ENCODE data around the gene STAC. TPM values are rescaled to one million over a fixed set of nuclear protein-coding genes. Genes with fewer than 3 reads are reported as not detected.

STAC gene
- polyA plus RNA-seq, 4 donors: 0.52 to 1.1 TPM; not detected in 2

DNA sequence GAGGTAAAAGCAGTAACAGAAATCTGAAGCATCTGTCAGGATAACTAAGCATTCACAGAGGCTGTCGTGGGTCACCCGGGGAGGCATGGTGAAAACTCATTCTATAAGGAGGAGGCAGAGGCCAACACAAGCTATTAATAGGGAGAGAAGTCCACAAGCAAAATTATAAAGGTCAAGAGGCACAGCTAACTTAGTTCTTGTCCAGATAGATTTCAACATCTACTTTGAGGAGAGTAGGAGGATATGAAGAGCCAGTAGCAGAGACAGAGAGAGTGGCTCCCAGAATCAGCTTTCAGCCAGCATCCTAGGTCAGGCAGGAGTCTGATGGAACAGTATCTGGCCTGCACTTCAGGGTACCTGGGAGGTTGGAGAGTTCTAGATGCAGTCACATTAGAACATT lies 95.3 kb downstream of the STAC start:
- WGBS, 3 donors: 79 to 87% (median 86%) methylated on average over 2 of the region's 2 CpGs
- Histone ChIP-seq H3K36me3 (ENCODE audit: control insufficient read depth in 3 of 3, insufficient read depth in 2 of 3, low read depth in 1 of 3, low read length in 3 of 3) (no peaks in the 10 kb centered on the region), H3K9me3 (ENCODE audit: control insufficient read depth in 2 of 2, insufficient read depth in 1 of 2, low read depth in 1 of 2, low read length in 1 of 2) (no peaks in the 10 kb centered on the region), H3K4me1 (ENCODE audit: control insufficient read depth in 3 of 3, insufficient read depth in 2 of 3, low read depth in 1 of 3, low read length in 2 of 3) (no peaks in the 10 kb centered on the region), H3K27ac (ENCODE audit: low read depth in 1 of 3, low read length in 2 of 3) (no peak overlapping the region), H3K4me3 (ENCODE audit: low read depth in 1 of 3, low read length in 3 of 3) (no peak overlapping the region), H3K27me3 (ENCODE audit: control insufficient read depth in 3 of 3, insufficient read depth in 3 of 3, low read length in 3 of 3) (no peaks in the 10 kb centered on the region)
- DNase-seq: no peak
- FAIRE-seq: no peak

DNA sequence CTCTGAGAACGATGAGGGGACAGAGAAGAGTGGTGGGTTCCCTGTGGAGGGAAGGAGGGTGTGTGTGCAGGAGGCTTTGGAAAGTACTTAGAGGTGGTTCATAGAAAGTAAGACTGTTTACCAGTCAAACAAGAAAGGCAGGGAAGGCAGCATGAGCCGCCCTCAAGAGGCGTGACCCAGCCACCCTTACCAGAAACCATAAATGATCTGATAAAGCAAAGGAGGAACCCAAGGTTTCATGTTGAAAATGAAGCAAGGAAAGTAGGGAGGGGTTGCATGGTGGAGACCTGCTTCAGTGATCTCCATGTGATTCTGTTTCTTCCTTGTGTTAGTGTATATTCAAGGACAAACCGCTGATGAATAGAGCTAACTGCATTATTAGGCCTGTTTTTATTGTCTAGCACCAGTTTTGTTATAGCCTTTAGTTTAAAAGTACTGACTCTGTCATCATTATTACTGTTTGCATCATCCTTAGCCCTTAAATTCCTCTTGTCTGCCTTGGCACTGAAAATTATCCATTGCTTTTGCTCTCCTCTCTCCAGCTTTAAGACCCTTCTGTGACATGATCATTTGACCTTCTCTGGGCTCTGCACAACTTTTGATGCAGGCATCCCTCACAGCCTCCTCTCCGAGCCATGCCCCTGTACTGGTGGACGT lies 96.1 kb downstream of the STAC start:
- no peak overlapping the region for H3K27ac ChIP-seq (ENCODE audit: low read depth in 1 of 3, low read length in 2 of 3)
- no peaks in the 10 kb centered on the region for H3K27me3 ChIP-seq (ENCODE audit: control insufficient read depth in 3 of 3, insufficient read depth in 3 of 3, low read length in 3 of 3)
- H3K4me1 ChIP-seq (ENCODE audit: control insufficient read depth in 3 of 3, insufficient read depth in 2 of 3, low read depth in 1 of 3, low read length in 2 of 3): no peaks in the 10 kb centered on the region
- 48 to 57% (median 50%) methylated on average over 6 of the region's 6 CpGs for WGBS, 3 donors
- DNase-seq (no peak), FAIRE-seq (no peak)
- H3K36me3 ChIP-seq (ENCODE audit: control insufficient read depth in 3 of 3, insufficient read depth in 2 of 3, low read depth in 1 of 3, low read length in 3 of 3): no peaks in the 10 kb centered on the region
- no peak overlapping the region for H3K4me3 ChIP-seq (ENCODE audit: low read depth in 1 of 3, low read length in 3 of 3)
- no peaks in the 10 kb centered on the region for H3K9me3 ChIP-seq (ENCODE audit: control insufficient read depth in 2 of 2, insufficient read depth in 1 of 2, low read depth in 1 of 2, low read length in 1 of 2)

DNA sequence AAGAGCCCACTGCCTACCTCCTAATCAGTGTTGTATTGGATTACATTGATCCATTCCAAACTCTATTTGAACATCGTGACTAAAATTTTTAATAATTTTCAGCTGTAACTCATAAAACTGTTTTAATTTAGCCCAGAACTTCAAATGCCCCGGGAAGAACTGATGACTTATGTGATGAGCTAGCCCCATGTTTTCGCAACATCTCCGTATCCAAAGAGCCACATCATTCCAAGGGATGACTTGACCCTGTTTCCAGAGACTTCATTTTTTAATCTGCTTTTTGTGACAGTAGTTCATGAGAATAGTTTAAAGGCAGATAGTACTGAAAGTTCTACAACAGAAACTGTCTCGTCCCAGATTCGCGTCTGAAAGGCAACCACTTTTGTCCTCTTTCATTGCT lies 97.4 kb downstream of the STAC start:
- DNase-seq (no peak), FAIRE-seq (no peak)
- no peak overlapping the region for H3K27ac ChIP-seq (ENCODE audit: low read depth in 1 of 3, low read length in 2 of 3)
- H3K4me3 ChIP-seq (ENCODE audit: low read depth in 1 of 3, low read length in 3 of 3): no peak overlapping the region
- no peaks in the 10 kb centered on the region for H3K4me1 ChIP-seq (ENCODE audit: control insufficient read depth in 3 of 3, insufficient read depth in 2 of 3, low read depth in 1 of 3, low read length in 2 of 3)
- no peaks in the 10 kb centered on the region for H3K27me3 ChIP-seq (ENCODE audit: control insufficient read depth in 3 of 3, insufficient read depth in 3 of 3, low read length in 3 of 3)
- WGBS, 3 donors: 76 to 79% (median 77%) methylated on average over 7 of the region's 7 CpGs
- H3K9me3 ChIP-seq (ENCODE audit: control insufficient read depth in 2 of 2, insufficient read depth in 1 of 2, low read depth in 1 of 2, low read length in 1 of 2): no peaks in the 10 kb centered on the region
- no peaks in the 10 kb centered on the region for H3K36me3 ChIP-seq (ENCODE audit: control insufficient read depth in 3 of 3, insufficient read depth in 2 of 3, low read depth in 1 of 3, low read length in 3 of 3)

DNA sequence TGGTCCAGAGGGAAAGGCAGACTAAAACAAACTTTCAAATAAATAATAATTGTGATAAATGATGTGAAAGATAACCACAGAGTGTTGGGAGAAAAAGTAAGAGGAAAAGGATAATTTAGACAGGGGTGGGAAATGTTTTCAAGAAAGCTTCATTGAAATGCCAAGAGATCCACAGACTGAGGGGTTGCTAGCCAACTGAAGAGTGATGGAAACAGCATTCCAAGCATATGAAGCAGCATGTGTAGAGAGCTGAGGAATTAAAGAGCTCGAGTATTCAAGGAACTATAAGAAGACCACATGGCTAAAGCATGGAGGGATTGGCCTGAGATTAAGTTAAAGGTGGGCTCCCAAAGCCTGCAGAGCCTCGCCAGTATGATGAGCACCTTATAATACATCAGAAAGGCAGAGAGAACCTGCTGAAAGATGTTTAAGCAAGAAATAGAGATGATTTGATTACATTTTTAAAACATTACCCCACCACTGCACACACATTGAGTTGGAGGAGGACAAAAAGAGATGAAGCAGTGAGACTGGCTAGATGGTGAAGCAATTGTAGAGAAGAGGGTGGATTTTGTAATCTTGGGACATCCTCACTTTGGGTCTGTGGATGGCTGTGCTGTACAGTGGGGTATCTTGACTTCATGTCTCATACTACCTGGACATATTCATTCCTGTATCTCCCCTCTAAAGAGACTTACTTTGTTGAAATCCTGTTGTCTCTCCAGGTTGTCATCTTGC lies 100.8 kb downstream of the STAC start:
- no peak for FAIRE-seq
- WGBS, 3 donors: 32 to 40% (median 36%) methylated on average over 2 of the region's 2 CpGs
- Histone ChIP-seq H3K36me3 (ENCODE audit: control insufficient read depth in 3 of 3, insufficient read depth in 2 of 3, low read depth in 1 of 3, low read length in 3 of 3) (no peaks in the 10 kb centered on the region), H3K27me3 (ENCODE audit: control insufficient read depth in 3 of 3, insufficient read depth in 3 of 3, low read length in 3 of 3) (peaks cover 0 to 2% (median 0%) of the 10 kb centered on the region in 3 donors), H3K4me1 (ENCODE audit: control insufficient read depth in 3 of 3, insufficient read depth in 2 of 3, low read depth in 1 of 3, low read length in 2 of 3) (no peaks in the 10 kb centered on the region), H3K9me3 (ENCODE audit: control insufficient read depth in 2 of 2, insufficient read depth in 1 of 2, low read depth in 1 of 2, low read length in 1 of 2) (no peaks in the 10 kb centered on the region), H3K4me3 (ENCODE audit: low read depth in 1 of 3, low read length in 3 of 3) (no peak overlapping the region), H3K27ac (ENCODE audit: low read depth in 1 of 3, low read length in 2 of 3) (no peak overlapping the region)
- DNase-seq: no peak

DNA sequence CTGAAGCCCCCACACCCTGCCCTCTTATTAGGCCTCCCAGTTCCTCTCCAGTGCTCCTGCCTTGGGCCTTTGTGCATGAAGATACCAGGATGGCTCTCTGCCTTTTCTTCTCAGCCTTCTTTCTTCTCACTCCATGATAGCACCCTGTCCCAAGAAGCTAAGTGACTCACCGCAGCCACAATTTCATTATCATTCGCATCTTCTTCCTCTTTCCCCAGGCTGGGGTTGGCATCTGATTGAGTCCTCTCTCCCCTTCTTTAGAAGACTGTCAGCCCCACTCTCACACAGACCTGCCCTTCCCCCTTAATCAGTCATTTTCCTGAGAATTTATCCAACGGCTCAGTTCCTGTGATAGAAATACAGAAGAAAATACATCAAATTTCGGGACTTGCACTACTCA lies 102.0 kb downstream of the STAC start:
- Histone ChIP-seq H3K36me3 (ENCODE audit: control insufficient read depth in 3 of 3, insufficient read depth in 2 of 3, low read depth in 1 of 3, low read length in 3 of 3) (no peaks in the 10 kb centered on the region), H3K4me1 (ENCODE audit: control insufficient read depth in 3 of 3, insufficient read depth in 2 of 3, low read depth in 1 of 3, low read length in 2 of 3) (no peaks in the 10 kb centered on the region), H3K27ac (ENCODE audit: low read depth in 1 of 3, low read length in 2 of 3) (no peak overlapping the region), H3K9me3 (ENCODE audit: control insufficient read depth in 2 of 2, insufficient read depth in 1 of 2, low read depth in 1 of 2, low read length in 1 of 2) (no peaks in the 10 kb centered on the region), H3K4me3 (ENCODE audit: low read depth in 1 of 3, low read length in 3 of 3) (no peak overlapping the region), H3K27me3 (ENCODE audit: control insufficient read depth in 3 of 3, insufficient read depth in 3 of 3, low read length in 3 of 3) (peaks cover 0 to 2% (median 0%) of the 10 kb centered on the region in 3 donors)
- 71 to 81% (median 72%) methylated on average over 4 of the region's 4 CpGs for WGBS, 3 donors
- DNase-seq: no peak
- FAIRE-seq: no peak

DNA sequence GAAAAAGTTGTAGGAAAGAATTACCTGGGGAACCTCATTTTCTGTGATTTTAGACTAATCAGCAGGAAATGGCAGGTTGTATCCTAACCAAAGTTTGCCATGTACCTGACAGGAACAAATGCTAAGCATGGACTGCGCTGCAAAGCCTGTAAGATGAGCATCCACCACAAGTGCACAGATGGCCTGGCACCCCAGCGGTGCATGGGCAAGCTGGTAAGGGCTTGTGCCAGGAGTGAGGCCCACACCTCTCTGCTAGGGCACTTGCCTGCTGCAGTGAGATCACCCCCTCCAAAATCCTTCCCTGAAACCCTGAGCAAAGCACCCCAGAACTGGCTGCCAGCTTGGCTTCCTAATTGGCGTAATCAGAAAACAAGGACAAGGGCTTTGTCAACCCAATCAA lies 102.6 kb downstream of the STAC start:
- DNase-seq: no peak
- no peaks in the 10 kb centered on the region for H3K4me1 ChIP-seq (ENCODE audit: control insufficient read depth in 3 of 3, insufficient read depth in 2 of 3, low read depth in 1 of 3, low read length in 2 of 3)
- no peak for FAIRE-seq
- no peak overlapping the region for H3K4me3 ChIP-seq (ENCODE audit: low read depth in 1 of 3, low read length in 3 of 3)
- H3K27ac ChIP-seq (ENCODE audit: low read depth in 1 of 3, low read length in 2 of 3): no peak overlapping the region
- WGBS, 3 donors: 87 to 94% (median 91%) methylated on average over 3 of the region's 3 CpGs
- no peaks in the 10 kb centered on the region for H3K9me3 ChIP-seq (ENCODE audit: control insufficient read depth in 2 of 2, insufficient read depth in 1 of 2, low read depth in 1 of 2, low read length in 1 of 2)
- H3K27me3 ChIP-seq (ENCODE audit: control insufficient read depth in 3 of 3, insufficient read depth in 3 of 3, low read length in 3 of 3): peaks cover 0 to 2% (median 0%) of the 10 kb centered on the region in 3 donors
- H3K36me3 ChIP-seq (ENCODE audit: control insufficient read depth in 3 of 3, insufficient read depth in 2 of 3, low read depth in 1 of 3, low read length in 3 of 3): no peaks in the 10 kb centered on the region

DNA sequence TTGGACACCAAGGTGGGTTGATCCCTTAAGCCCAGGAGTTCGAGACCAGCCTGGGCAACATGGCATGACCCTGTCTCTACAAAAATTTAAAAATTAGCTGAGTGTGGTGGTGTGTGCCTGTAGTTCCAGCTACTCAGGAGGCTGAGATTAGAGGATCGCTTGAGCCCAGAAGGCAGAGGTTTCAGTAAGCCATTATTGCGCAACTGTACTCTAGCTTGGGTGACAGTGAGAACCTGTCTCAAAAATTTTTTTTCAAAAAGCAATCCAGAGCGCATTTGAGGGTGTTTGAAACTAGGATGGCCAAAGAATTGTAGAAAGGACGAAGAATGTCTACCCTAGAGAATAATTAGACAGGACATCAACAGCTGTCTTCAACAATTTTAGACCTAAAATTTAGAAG lies 103.4 kb downstream of the STAC start:
- Histone ChIP-seq H3K9me3 (ENCODE audit: control insufficient read depth in 2 of 2, insufficient read depth in 1 of 2, low read depth in 1 of 2, low read length in 1 of 2) (no peaks in the 10 kb centered on the region), H3K4me1 (ENCODE audit: control insufficient read depth in 3 of 3, insufficient read depth in 2 of 3, low read depth in 1 of 3, low read length in 2 of 3) (no peaks in the 10 kb centered on the region), H3K4me3 (ENCODE audit: low read depth in 1 of 3, low read length in 3 of 3) (no peak overlapping the region), H3K27ac (ENCODE audit: low read depth in 1 of 3, low read length in 2 of 3) (no peak overlapping the region), H3K36me3 (ENCODE audit: control insufficient read depth in 3 of 3, insufficient read depth in 2 of 3, low read depth in 1 of 3, low read length in 3 of 3) (no peaks in the 10 kb centered on the region), H3K27me3 (ENCODE audit: control insufficient read depth in 3 of 3, insufficient read depth in 3 of 3, low read length in 3 of 3) (peaks cover 0 to 2% (median 0%) of the 10 kb centered on the region in 3 donors)
- WGBS, 3 donors: 78 to 87% (median 83%) methylated on average over 5 of the region's 5 CpGs
- FAIRE-seq (no peak), DNase-seq (no peak)

DNA sequence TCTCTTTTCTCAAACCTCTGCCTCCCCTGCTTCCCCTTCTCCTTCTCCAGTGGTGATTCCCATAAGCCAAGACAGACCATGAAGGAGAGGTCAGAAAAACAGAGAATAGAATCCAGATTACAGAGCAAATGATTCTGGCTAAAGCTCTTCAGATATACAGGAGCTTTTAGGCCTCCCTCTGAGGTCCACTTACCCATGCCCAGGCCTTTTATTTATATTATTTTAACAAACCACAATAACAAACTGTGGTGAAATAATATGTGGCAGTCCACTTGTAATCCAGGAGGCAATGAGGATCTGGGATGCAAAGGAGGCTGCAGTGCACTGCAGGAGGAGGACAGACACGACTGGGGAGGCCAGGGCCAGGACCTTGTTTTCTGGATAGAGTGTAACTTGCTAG lies 104.1 kb downstream of the STAC start:
- H3K4me1 ChIP-seq (ENCODE audit: control insufficient read depth in 3 of 3, insufficient read depth in 2 of 3, low read depth in 1 of 3, low read length in 2 of 3): no peaks in the 10 kb centered on the region
- H3K27ac ChIP-seq (ENCODE audit: low read depth in 1 of 3, low read length in 2 of 3): no peak overlapping the region
- H3K27me3 ChIP-seq (ENCODE audit: control insufficient read depth in 3 of 3, insufficient read depth in 3 of 3, low read length in 3 of 3): peaks cover 0 to 2% (median 0%) of the 10 kb centered on the region in 3 donors
- DNase-seq (no peak), FAIRE-seq (no peak)
- H3K36me3 ChIP-seq (ENCODE audit: control insufficient read depth in 3 of 3, insufficient read depth in 2 of 3, low read depth in 1 of 3, low read length in 3 of 3): no peaks in the 10 kb centered on the region
- H3K9me3 ChIP-seq (ENCODE audit: control insufficient read depth in 2 of 2, insufficient read depth in 1 of 2, low read depth in 1 of 2, low read length in 1 of 2): no peaks in the 10 kb centered on the region
- H3K4me3 ChIP-seq (ENCODE audit: low read depth in 1 of 3, low read length in 3 of 3): no peak overlapping the region
- WGBS, 3 donors: 19 to 57% (median 28%) methylated on average over 1 of the region's 1 CpG
